ENCODE measurements around the gene GPN2. TPM values are rescaled to one million over a fixed set of nuclear protein-coding genes. Genes with fewer than 3 reads are reported as not detected.

Gene GPN2
- polyA plus RNA-seq, 2 of the 4 experiments (the other 2 are of a cell fraction): 16.9 to 18.1 TPM

- peak; percentile 46 to 65 for DNase-seq (ENCODE audit: low read depth in 1 of 2, low spot score in 1 of 2)
- H3K27ac ChIP-seq: peak overlapping the region; percentile 79 to 99
- peaks cover 30% of the 10 kb centered on the region for H3K4me1 ChIP-seq
- CTCF ChIA-PET: interaction anchor here (0.5 to 7.2 kb wide), 5 partner anchors 12 to 1146 kb away, joined by 4 to 57 read pairs (median 6); no protein-coding TSS in a partner anchor
- ATAC-seq: no peak
- no peaks in the 10 kb centered on the region for H3K9me3 ChIP-seq
- no peak overlapping the region for H3K4me3 ChIP-seq
- 25% methylated on average over 3 of the region's 5 CpGs for WGBS (ENCODE audit: missing lambda C conversion rate)
- POLR2A ChIA-PET: no interaction called here
- peak overlapping the region; percentile 100 for H3K4me2 ChIP-seq
- no peak for FAIRE-seq
- TF ChIP-seq HDAC2 (IDR thresholded peaks at IDR 0.05): no peak
- TF ChIP-seq RAD21 (conservative IDR thresholded peaks at IDR 0.05 in 1 of 2, IDR thresholded peaks at IDR 0.05 in 1 of 2): peak in 1 of 2 experiments; percentile 26; a peak in 2 of 5 replicates
These were observed 28.8 kb downstream of the GPN2 start for GRCh38 chr1:26861286-26861701.

GRCh38 chr1:26858891-26859640 is 31.0 kb downstream of the GPN2 start:
- DNase-seq (ENCODE audit: low read depth in 1 of 2, low spot score in 1 of 2): no peak
- Histone ChIP-seq H3K27ac (peak overlapping the region in 1 of 2 experiments; percentile 64; a peak in 3 of 6 replicates), H3K4me1 (peaks cover 20% of the 10 kb centered on the region), H3K4me2 (no peak overlapping the region), H3K4me3 (no peak overlapping the region), H3K9me3 (no peaks in the 10 kb centered on the region)
- ChIA-PET POLR2A (no interaction called here), CTCF (interaction anchor here (0.7 to 7.2 kb wide), 9 partner anchors 8 to 257 kb away, joined by 3 to 57 read pairs (median 6); partner anchors contain the start of gene GPATCH3)
- 77% methylated on average over 6 of the region's 7 CpGs for WGBS (ENCODE audit: missing lambda C conversion rate)
- ATAC-seq: no peak
- TF ChIP-seq HEYL (CRISPR knock-in tag; IDR thresholded peaks at IDR 0.05) (no peak), ZC3H11A (IDR thresholded peaks at IDR 0.05) (no peak), HOXB13 (CRISPR knock-in tag; IDR thresholded peaks at IDR 0.05; ENCODE audit: low read depth) (no peak), JUN (IDR thresholded peaks at IDR 0.05) (no peak), NR3C1 (IDR thresholded peaks at IDR 0.05) (no peak), CEBPB (IDR thresholded peaks at IDR 0.05) (no peak), E2F6 (IDR thresholded peaks at IDR 0.05; ENCODE audit: borderline replicate concordance, low read depth) (no peak), BCL3 (IDR thresholded peaks at IDR 0.05) (no peak), FOSB (CRISPR knock-in tag; IDR thresholded peaks at IDR 0.05) (no peak), NFE2L2 (conservative IDR thresholded peaks at IDR 0.05; ENCODE audit: low read length) (no peak), MAFK (IDR thresholded peaks at IDR 0.05; ENCODE audit: partially characterized antibody) (no peak), EHF (CRISPR knock-in tag; IDR thresholded peaks at IDR 0.05) (no peak), SREBF2 (IDR thresholded peaks at IDR 0.05) (no peak)
- no peak for FAIRE-seq

GRCh38 chr1:26858160-26858559 is 31.9 kb downstream of the GPN2 start:
- no peak for ATAC-seq
- Histone ChIP-seq H3K4me3 (no peak overlapping the region), H3K4me1 (peaks cover 22% of the 10 kb centered on the region), H3K4me2 (no peak overlapping the region), H3K27ac (0 out of 6 replicates have a peak overlapping the region, but pooled peaks of 1 of the 2 experiments have one; percentile 28), H3K9me3 (no peaks in the 10 kb centered on the region)
- no peak for TF ChIP-seq EP300 (IDR thresholded peaks at IDR 0.05)
- no peak for TF ChIP-seq HES2 (IDR thresholded peaks at IDR 0.05)
- no peak for TF ChIP-seq ELK1 (IDR thresholded peaks at IDR 0.05; ENCODE audit: low read depth, low read length)
- no peak for TF ChIP-seq ZC3H11A (IDR thresholded peaks at IDR 0.05)
- no peak for TF ChIP-seq USF2 (IDR thresholded peaks at IDR 0.05)
- no peak for FAIRE-seq
- POLR2A ChIA-PET: no interaction called here
- DNase-seq (ENCODE audit: low read depth in 1 of 2, low spot score in 1 of 2): no peak
- 89% methylated on average over 4 of the region's 4 CpGs for WGBS (ENCODE audit: missing lambda C conversion rate)
- CTCF ChIA-PET: interaction anchor here (0.7 to 7.2 kb wide), 8 partner anchors 8 to 256 kb away, joined by 3 to 57 read pairs (median 6); partner anchors contain the start of gene GPATCH3
